NCI-H2227 treated with DMSO at 0.1 percent for 48 hours (cell line): ENCODE measurements around the gene MEG3.

Source experiments
- DNase-seq: peaks from one replicate; lab custom pipeline; 2025; lab: John Stamatoyannopoulos, UW

MEG3 gene

DNA sequence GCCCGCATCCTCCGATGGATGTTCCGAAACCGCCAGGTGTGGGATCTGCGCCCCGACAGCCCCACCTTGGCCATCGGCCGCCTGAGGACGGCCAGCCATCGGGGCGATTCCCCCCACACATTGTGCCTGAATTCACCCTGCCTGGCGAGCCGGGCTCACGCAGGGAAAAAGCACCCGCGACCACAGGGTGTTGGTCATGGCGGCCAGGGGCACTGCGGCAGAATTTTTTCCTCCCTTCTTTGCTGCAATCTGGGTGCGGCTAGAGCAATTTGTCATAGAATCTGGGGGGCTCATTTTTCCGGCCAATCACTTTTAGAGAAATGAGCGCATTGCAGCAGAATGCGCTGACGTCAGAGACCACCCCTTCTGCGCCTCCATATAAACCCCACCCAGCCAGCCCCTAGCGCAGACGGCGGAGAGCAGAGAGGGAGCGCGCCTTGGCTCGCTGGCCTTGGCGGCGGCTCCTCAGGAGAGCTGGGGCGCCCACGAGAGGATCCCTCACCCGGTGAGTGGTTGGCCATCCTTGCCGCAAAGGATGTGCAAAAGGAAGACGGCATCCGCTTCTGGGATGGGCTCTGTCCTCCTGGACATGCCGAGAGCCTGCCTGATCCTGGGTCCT is at the start of gene MEG3:
MEG3 (plus strand) TSS at position 406 of the 619 bp plus-strand sequence.
- DNase-seq = no peak

DNA sequence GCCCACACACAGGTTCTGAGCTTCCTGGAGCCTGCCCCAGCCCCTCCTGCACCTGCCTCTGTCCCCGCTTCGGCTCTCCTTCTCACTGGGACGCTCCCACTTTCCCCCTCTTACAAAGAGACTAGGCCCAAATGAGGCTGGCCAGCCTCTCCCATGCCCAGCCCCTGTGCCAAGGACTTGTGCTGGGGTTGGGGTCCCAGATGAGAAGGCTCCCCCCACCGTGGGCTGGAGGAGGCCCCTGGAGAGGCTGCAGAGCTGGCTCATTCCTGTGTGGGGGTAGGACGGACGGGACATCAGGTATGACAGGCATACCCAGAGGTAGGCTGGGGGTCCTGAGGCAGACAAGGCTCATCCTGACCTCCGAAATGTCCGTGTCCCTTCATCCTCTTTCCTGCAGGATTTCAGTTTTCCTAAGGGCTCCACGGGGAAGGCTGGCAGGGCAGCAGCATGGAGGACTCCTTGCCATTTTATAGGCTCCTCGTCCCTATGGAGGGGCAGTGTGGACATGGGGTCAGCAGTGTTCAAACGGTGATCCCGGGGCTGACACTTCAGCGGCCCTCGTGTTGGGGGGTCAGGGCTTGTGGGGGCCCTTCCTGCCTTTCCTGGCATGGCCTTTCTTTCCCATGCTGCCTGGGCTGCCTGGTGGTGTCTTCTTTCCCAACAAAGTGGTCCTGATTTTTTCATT is 49.1 kb upstream of the MEG3 start:
- no peak for DNase-seq

DNA sequence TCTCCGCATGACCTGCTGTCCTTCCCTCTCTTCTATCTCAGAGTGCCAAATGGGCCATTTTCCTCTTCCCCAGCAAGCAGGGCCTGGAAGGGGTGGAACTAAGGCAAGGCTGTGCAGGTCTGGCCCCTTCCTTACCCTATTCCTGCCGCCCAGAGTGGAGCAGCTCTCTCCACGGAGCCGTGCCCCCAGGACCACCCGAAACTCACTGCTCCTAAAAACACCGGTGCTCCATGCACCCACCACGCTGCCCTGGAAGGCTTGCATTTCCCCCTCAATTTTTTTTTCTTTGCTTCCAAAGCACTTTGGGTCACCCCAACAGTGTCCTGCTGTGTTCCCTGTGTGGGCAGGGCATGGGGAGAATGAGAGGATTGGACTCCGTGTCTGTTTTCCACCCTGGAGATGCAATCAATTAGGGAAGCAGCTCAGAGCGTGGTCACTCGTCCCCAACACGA is 48.5 kb upstream of the MEG3 start:
- DNase-seq = no peak

DNA sequence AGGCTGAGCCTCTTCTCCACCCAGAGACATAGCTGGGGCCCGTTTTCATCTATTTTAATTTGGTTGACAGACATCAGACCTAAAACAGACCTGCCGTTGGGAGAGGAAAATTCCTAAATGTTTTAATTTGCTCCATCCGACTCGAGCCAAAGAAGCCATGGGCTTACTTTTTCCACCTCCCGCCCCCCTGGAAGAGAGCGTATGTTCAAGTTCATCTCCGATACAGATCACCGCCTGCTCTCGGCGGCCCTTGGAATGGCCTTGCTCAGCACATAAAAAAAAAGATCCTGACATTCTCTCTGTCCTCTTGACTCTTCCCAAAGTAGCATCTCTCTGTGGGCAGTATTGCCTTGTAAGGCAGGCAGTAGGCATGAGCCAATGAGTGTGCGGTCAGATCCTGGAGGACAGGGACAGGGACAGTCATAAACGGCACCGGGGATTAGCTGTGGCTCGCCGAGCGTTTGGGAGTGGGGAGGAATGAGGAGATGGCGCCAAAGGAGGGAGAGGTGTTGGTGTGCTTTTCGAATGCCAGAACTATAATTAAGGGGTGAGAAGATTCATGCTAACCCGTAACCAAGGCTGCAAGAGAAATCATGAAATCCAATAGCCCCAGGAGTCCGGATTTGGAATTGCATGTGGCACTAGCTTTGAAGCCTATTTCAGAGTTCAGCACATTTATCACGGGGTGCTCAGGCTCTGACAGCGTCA is 47.9 kb upstream of the MEG3 start:
- DNase-seq = peak; percentile 34

DNA sequence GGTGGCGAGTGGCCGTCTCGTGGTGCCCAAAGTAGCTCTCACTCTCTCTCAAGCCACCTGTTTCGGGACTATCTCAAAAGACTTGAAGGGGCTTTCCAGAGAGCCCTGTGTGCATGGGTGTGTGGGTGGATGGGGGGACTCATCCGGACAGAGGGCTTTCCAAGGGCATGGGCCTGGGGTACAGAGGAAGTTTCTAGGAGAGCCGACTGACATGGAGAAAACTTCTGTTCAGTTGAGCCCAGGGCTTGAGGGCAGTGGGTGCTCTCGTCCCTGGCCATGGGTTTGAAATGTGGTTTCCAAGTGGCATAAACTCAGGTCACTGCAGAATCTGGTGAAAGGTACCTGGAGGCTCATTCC is 47.4 kb upstream of the MEG3 start:
- no peak for DNase-seq

DNA sequence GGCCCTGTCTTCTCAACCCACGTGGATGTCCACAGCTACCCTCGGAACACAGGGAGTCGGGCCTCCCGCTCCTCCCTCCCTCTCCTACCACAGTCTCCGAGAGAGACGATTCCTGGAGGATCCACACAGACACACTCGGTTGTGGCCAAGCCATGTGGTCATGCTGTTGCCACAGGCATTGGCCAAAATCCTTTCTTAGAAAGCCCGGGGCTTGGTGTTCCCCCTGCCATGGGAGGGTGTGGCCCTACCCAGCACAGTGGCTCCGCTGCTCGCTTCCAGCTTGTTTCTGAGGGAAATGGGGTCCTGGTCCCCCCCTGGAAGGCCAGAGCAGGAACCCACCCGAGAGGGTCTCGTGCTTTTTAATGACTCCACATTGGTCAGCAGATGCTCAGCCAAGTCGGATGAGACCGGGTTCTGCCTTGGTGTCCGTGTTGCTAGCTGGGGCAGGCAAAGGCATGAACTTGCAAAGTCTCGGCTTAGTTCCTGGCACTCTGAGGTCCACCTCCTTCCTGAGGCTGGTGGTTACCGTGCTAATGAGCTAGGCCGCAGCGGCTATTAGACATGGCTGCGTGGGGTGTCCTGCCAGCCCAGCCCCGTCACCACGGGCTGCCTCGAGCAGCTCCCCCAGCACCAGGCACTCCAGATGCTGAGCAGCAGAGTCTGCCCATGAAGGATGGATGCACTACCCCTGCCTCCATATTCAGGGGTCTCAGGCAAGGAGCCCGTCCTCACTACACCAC is 46.8 kb upstream of the MEG3 start:
- no peak for DNase-seq

DNA sequence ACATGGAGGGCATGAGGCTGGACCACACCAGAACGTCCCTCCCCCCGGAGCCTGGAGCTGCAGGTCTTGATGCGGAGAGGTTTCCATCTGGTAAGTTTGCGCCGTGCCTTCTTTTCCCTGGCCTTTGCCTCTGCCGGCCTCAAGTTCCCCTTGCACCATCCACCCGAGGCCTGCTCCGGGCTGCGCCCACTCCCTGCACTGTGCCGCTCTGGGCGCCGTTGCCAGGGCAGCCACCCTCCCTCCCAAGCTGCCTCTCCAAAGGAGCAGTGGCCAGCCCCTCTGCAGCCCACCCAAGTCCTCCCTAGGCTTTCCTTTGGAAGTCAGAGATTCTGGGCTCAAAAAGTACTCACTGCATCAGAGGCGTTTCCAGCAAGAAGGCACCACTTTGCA is 46.2 kb upstream of the MEG3 start:
- DNase-seq = no peak

DNA sequence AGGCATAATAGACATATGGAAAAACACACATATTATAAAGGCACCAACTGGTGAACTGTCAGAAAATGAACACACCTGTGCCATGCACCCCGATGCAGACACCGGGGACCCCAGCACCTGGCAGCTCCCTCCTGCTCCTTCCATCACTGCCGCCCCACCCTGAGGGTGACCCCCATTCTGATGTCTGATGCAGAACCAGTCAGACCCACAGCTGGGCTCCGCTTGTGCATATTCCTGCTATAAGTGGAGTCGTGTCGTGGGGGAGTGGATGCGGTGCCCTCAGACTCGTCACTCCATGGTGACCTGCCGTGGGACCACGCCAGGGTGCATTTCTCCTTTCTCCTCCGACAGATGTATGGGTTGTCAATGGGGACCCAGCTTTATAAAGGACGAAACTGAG is 45.7 kb upstream of the MEG3 start:
- no peak for DNase-seq

DNA sequence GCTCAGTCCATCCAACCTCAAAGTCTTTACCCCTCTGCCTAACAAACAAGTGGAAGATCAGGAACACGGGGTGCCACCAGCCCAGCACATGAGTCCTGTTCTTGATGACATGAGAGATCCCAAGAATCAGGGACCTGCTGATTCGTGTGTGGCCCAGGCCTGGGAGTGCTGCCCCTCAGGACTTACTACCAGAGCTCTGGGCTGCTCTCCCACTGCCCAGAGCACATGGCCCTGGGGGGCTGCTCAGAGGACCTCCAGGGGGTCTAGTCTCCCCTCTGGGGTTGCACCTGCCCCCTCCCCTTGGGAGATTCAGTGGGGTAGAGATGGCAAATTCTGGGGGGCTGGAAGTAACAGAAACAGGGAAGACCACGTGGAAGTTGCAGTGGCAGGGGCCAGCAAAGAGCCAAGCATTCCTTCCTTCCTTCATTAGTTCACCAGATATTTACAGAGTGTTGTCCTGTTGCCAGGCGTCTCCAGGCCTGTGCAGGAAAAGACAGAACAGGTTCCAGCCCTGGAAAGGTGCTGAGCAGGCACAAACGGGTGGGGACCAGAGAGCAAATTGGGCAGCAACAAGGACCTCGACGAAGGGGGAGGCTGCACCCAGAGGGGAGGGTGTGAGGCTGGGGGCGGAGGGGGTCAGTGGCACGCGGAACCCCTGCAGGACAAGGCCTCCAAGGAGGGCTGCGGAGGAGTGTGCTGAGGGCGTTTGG is 45.1 kb upstream of the MEG3 start:
- no peak for DNase-seq

DNA sequence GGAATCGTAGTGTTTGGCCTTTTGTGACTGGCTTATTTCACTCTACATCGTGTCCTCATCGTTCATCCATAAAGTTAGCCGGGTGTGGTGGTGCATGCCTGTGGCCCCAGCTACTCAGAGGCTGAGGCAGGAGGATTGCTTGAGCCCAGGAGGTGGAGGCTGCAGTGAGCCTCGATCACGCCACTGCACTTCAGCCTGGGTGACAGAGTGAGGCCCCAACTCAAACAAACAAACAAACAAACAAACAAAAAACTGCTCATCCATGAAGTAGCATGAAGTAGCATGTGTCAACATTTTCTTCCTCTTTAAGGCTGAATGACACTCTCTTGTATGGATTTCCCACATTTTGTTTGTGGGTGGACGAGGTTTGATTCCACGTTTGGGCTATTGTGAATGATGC is 44.0 kb upstream of the MEG3 start:
- no peak for DNase-seq

DNA sequence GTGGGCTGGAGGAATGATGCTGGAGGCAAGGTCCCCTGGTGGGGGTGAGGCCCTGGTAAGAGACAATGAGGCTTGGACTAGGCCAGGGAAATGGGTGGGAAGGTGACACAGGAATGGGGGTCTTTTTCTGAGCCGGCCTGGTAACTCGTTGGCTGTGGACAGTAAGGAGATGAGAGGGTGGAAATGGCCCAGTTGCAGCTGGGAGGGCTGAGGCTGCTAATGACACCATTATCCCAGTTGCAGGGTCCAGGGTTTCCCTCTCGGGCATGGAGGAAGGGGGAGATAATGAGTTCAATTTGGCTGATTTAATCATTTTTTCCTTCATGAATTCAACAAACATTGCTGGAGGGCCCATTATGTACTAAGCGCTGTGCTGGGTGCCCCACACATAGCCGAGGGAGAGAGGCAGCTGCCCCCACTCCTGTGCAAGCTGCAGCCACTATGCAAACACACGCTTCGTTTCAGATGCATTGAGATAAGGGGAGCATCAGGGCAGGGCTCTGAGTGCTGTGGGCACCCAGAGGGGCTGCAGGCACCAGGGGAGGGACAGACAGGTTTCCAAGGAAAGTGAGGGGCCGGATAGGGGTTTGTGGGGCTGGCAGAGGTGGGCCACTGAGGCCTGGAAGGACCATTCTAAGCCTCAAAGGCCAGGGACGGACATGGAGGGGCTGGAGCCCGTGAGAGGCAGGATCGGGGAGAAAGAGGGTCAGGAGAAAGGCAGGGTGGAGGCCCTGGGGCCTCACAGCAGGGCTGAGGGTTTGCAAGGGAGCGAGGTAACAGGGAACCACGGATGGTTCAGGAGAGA is 43.2 kb upstream of the MEG3 start:
- peak; percentile 6 for DNase-seq

DNA sequence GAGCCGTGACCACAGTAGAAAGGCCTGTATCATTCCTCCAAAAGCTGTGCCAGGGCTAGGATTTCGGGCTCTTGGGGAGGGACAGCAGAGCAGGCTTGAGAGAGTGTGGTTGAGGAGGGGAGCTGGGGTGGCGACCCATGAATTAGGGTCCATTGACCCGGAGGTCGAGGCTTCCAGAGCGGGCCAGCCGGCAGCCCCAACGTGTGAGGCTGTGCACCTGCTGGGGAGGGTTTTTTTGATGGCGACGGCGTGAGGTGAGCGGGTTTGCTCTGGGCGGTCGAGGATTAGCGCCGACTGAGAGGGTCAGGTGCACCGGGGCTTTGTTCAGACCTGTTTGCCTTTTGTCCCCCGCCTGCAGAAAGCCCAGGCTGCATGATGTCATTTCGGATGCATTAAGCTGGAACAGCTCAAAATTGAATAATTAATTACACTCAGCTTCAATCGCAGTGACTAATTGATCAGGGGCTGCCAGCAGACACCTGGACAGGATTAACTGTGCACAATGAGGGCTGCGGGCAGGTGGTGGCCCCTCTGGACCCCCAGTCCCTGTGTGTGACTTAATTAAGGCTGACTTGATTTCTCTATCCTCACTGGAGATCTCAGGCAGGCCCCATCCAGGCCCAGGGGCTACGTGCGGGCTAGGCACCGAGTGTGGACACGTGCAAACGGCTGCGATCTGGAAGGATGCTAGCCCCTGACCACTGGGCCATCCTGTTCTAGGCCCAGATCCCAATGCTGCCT is 42.1 kb upstream of the MEG3 start:
- no peak for DNase-seq

DNA sequence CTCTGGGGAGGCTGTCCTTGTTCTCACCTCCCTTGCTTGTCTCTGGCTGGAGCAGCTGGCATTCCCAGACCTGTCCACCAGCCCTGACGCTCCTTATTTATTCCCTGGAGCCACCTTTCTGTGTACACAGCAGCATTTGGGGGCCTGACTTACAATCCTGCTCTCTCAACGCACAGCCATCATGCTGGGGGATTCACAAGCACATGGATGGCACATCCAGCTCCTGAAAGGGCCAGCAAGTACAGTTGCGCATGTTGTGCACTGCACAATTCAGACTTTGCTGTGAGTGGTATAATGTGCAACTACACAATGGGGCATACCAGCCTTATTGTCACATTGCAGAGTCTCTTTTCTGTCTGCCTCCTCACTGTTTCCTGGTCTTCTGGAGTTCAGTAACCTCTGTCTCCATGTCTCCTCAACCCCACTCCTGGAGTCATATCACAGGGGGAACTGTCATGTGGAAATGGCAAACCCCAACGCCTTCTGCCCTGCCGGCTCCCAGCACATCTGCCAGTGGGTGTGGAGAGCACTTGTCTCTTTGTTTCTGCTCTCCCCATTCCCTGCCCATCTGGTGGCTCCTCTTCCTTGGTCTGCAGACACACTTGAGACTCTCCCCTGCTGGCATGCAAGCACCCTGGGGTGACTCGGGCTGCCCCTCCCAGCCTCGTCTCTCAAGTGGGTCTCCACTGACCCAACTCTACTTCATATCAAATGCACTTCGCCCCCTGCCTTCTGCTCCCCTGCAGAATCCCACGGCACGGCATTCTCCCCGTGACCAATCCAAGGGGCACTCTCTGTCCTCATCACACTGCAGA is 41.2 kb upstream of the MEG3 start:
- no peak for DNase-seq

DNA sequence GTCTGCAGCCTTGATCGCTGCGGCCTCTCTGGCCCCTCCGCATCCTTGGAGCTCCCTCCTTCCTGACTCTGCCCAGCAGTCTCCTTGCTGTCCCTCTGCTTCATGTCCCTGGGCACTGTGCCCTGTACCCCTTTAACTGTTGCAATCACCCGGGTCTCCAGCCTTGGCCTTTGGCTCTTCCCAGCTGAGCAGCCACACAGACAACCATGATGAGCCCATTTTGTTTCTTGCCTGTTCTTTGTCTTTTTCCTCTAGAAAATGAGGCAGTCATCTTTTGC is 40.6 kb upstream of the MEG3 start:
- DNase-seq = no peak

DNA sequence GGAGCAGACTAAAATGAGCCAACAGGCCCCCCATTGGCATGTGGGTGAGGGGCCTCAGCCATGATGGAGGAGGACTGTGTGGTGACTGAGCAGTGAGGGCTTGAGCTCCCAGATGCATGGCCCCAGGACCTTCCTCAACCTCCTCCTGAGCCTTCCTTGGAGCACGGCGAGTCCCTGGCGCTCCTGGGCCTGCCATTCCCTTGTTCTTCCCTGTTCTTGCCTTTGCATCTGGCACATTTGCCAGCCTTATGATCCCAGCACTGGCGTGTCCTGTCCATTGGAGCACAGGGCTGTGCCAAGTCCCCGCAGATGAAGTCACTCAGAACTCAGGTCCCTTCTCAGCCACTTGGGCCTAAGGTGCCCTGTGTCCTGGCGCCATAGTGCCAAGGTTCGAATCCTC is 40.3 kb upstream of the MEG3 start:
- DNase-seq = no peak

DNA sequence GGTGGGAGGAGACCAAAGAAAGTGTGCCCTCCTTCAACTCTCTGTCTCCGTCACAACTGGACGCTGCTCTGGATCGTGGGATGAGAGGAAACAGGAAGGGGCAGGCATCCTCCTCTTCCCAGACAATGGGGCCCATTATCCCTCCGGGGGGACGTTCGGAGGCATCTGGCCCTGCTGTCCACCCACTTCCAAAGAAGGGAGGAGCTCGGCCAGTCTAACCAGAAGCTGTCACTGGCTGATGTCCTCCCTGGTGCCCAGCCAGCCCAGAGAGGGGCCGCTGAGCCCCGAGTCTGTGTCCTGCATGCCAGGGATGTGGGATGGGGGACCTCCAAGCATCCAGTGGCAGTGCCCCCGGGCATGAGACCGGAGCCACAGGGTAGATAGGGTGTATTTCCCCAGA is 39.8 kb upstream of the MEG3 start:
- DNase-seq = peak; percentile 10

DNA sequence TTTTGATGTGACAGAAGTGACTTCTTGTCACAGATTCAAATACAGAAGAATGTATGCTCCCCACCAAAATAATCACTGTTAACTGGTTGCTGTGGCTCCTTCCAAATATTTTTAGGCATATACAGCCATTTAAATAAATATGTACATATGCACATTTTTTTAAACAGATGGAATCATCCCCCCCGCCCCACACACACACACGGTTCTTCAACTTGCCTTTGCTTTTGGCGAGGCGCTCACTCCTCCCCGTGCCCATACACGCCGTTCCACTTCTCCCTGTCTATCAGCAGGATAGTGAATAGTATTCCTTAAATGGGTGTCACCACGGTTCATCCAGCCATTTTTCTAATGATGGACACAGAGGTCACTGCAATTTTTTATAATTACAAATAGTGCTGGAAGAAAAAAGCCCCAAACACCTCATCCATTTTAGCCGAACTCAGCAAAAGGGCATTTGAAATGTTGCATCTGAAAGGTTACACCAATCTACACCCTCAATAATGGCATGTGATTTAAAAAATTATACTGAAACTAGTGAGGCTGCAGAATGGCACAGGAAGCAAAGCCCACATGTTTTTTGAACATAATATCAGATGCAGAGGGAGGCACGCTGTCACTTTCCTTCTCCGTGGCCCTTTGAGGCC is 39.2 kb upstream of the MEG3 start:
- peak; percentile 66 for DNase-seq

DNA sequence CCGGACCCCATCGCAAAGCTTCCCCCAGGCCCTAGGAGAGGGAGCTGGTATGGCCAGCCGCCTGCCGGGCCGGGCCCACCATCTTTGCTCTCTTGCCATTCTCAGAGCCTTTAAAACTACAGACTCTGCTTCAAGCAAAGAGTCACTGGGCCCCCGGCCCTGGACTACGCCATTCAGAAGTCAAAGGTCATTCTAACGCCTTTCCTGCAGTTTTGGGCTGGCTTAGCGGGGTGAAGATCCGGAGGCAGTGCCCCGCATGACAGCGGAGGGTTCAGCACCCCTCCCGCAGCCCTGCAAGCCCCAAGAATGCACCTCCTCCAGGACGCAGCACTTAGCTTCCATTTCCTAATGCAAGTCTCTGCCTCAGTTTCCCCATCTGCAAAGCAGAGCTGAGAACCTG is 38.3 kb upstream of the MEG3 start:
- DNase-seq = no peak

DNA sequence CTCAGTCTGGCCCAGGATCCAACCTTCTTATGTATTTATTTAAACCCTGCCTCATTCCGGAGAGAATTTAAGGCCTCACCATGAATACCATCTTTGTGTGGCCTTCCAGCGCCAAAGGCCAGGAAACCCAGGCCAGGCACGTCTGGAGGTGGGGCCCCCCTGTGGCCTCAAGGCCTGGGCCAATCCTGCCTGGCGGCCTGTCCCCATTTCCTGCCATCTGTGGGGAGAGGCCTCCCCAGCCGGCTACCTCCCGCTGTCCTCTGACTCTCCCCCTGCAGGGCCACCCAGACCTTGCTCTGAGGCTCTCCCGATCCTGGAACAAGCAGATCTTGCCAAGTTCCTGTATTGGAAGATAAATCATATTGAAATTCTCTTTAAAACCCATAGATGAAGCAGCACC is 37.4 kb upstream of the MEG3 start:
- no peak for DNase-seq
